ENCODE data around the gene HMX1. TPM values are rescaled to one million over a fixed set of nuclear protein-coding genes. Genes with fewer than 3 reads are reported as not detected.

Gene HMX1
- total RNA-seq, 1 donor, result not detected

- H2AFZ ChIP-seq (ENCODE audit: low read length), result no peak overlapping the region
- H3K79me2 ChIP-seq (ENCODE audit: insufficient read depth, low read length), result no peaks in the 10 kb centered on the region
- no peak for TF ChIP-seq CTCF (IDR thresholded peaks at IDR 0.05; ENCODE audit: extremely low read depth, low read depth, low read length)
- no peaks in the 10 kb centered on the region for H3K4me1 ChIP-seq (ENCODE audit: insufficient read depth, low read length)
- no peaks in the 10 kb centered on the region for H3K9me3 ChIP-seq (ENCODE audit: low read depth, low read length)
- H3K27me3 ChIP-seq (ENCODE audit: insufficient read depth, low read length), result no peaks in the 10 kb centered on the region
- no peak for DNase-seq (ENCODE audit: insufficient read length, low spot score, missing footprints)
- H3K4me3 ChIP-seq (ENCODE audit: insufficient read depth, low read length), result no peak overlapping the region
- no peak overlapping the region for H3K4me2 ChIP-seq (ENCODE audit: insufficient read depth, low read length)
- H3K36me3 ChIP-seq (ENCODE audit: insufficient read depth, low read length), result no peaks in the 10 kb centered on the region
- H4K20me1 ChIP-seq (ENCODE audit: insufficient read depth, low read length), result no peaks in the 10 kb centered on the region
- H3K27ac ChIP-seq (ENCODE audit: low read depth, low read length), result no peak overlapping the region
Observed at GRCh38 chr4:8828869-8829268, 42.8 kb downstream of the HMX1 start.

GRCh38 chr4:8821151-8821950, 50.3 kb downstream of the HMX1 start:
- no peak for TF ChIP-seq CTCF (IDR thresholded peaks at IDR 0.05; ENCODE audit: extremely low read depth, low read depth, low read length)
- DNase-seq (ENCODE audit: insufficient read length, low spot score, missing footprints), result no peak
- Histone ChIP-seq H3K27ac (ENCODE audit: low read depth, low read length) (no peak overlapping the region), H3K4me2 (ENCODE audit: insufficient read depth, low read length) (no peak overlapping the region), H3K27me3 (ENCODE audit: insufficient read depth, low read length) (no peaks in the 10 kb centered on the region), H3K4me3 (ENCODE audit: insufficient read depth, low read length) (no peak overlapping the region), H3K79me2 (ENCODE audit: insufficient read depth, low read length) (no peaks in the 10 kb centered on the region), H3K9me3 (ENCODE audit: low read depth, low read length) (no peaks in the 10 kb centered on the region), H3K36me3 (ENCODE audit: insufficient read depth, low read length) (no peaks in the 10 kb centered on the region), H3K4me1 (ENCODE audit: insufficient read depth, low read length) (no peaks in the 10 kb centered on the region), H2AFZ (ENCODE audit: low read length) (no peak overlapping the region), H4K20me1 (ENCODE audit: insufficient read depth, low read length) (no peaks in the 10 kb centered on the region)

GRCh38 chr4:8820178-8821102, 51.2 kb downstream of the HMX1 start:
- no peaks in the 10 kb centered on the region for H4K20me1 ChIP-seq (ENCODE audit: insufficient read depth, low read length)
- H3K27ac ChIP-seq (ENCODE audit: low read depth, low read length), result no peak overlapping the region
- no peak overlapping the region for H3K4me2 ChIP-seq (ENCODE audit: insufficient read depth, low read length)
- no peaks in the 10 kb centered on the region for H3K27me3 ChIP-seq (ENCODE audit: insufficient read depth, low read length)
- no peaks in the 10 kb centered on the region for H3K9me3 ChIP-seq (ENCODE audit: low read depth, low read length)
- no peak overlapping the region for H3K4me3 ChIP-seq (ENCODE audit: insufficient read depth, low read length)
- H3K79me2 ChIP-seq (ENCODE audit: insufficient read depth, low read length), result no peaks in the 10 kb centered on the region
- no peaks in the 10 kb centered on the region for H3K36me3 ChIP-seq (ENCODE audit: insufficient read depth, low read length)
- no peak for DNase-seq (ENCODE audit: insufficient read length, low spot score, missing footprints)
- TF ChIP-seq CTCF (IDR thresholded peaks at IDR 0.05; ENCODE audit: extremely low read depth, low read depth, low read length), result no peak
- no peaks in the 10 kb centered on the region for H3K4me1 ChIP-seq (ENCODE audit: insufficient read depth, low read length)
- H2AFZ ChIP-seq (ENCODE audit: low read length), result no peak overlapping the region
